Neuronal stem cell (in vitro differentiated cells): ENCODE measurements around the gene OR4X1.

Experiments
- DNase-seq: peaks from one replicate; pipeline ENCODE4 v3.0.0-alpha.2; 2013; ENCODE audit warnings: low spot score
- H2AFZ ChIP-seq: one replicate; pipeline ENCODE4 v1.6.1; 2013; ENCODE audit warnings: mild to moderate bottlenecking, low read length, inconsistent platforms
- H2AK5ac ChIP-seq: 2 replicates; pipeline ENCODE4 v1.6.1; 2013; ENCODE audit warnings: low read depth, mild to moderate bottlenecking, inconsistent platforms, low read length, moderate library complexity, mixed read lengths
- H2BK120ac ChIP-seq: 2 replicates; pipeline ENCODE4 v1.6.1; 2013; ENCODE audit warnings: low read depth, mild to moderate bottlenecking, inconsistent platforms, low read length, moderate library complexity, mixed read lengths
- H2BK12ac ChIP-seq: one replicate; pipeline ENCODE4 v1.6.1; 2013; ENCODE audit warnings: low read length, inconsistent platforms
- H2BK15ac ChIP-seq: 2 replicates; pipeline ENCODE4 v1.6.1; 2013; ENCODE audit warnings: mild to moderate bottlenecking, low read length, inconsistent platforms, mixed read lengths
- H2BK5ac ChIP-seq: one replicate; pipeline ENCODE4 v1.6.1; 2013; ENCODE audit warnings: inconsistent platforms, mild to moderate bottlenecking, low read length, moderate library complexity
- H3K14ac ChIP-seq: one replicate; pipeline ENCODE4 v1.6.1; 2013; ENCODE audit warnings: low read length, inconsistent platforms
- H3K18ac ChIP-seq: 2 replicates; pipeline ENCODE4 v1.6.1; 2013; ENCODE audit warnings: low read length, inconsistent platforms
- H3K23ac ChIP-seq: 2 replicates; pipeline ENCODE4 v1.6.1; 2013; ENCODE audit warnings: low read depth, mild to moderate bottlenecking, mixed read lengths, low read length, inconsistent platforms; ENCODE audit not compliant: poor library complexity
- H3K27ac ChIP-seq: replicated peaks from 3 replicates; pipeline ENCODE4 v1.5.1; 2013; ENCODE audit warnings: low read length, inconsistent platforms
- H3K27me3 ChIP-seq, 3 experiments: 2 replicates each; pipeline ENCODE4 v1.6.1; 2013; ENCODE audit warnings: low read length in 3 of 3, mild to moderate bottlenecking in 2 of 3, inconsistent platforms in 1 of 3, low read depth in 1 of 3, mixed read lengths in 1 of 3, moderate library complexity in 1 of 3; ENCODE audit not compliant: control insufficient read depth in 3 of 3, insufficient read depth in 3 of 3
- H3K36me3 ChIP-seq, 2 donors: replicated peaks in 1 of 2; 2 replicates each; pipeline ENCODE4 v1.6.1; 2013; ENCODE audit warnings: low read length in 2 of 2; ENCODE audit not compliant: control insufficient read depth in 2 of 2, insufficient read depth in 2 of 2
- H3K4ac ChIP-seq: 2 replicates; pipeline ENCODE4 v1.6.1; 2013; ENCODE audit warnings: inconsistent platforms, mild to moderate bottlenecking, low read length, moderate library complexity
- H3K4me1 ChIP-seq, 2 donors: 1 replicate in 1 of 2; 2 replicates in 1 of 2; pipeline ENCODE4 v1.6.1; 2013; ENCODE audit warnings: low read length in 2 of 2, low read depth in 1 of 2; ENCODE audit not compliant: control insufficient read depth in 2 of 2, insufficient read depth in 1 of 2
- H3K4me2 ChIP-seq: one replicate; pipeline ENCODE4 v1.6.1; 2013; ENCODE audit warnings: mild to moderate bottlenecking, low read length, inconsistent platforms; ENCODE audit not compliant: insufficient read depth, poor library complexity, severe bottlenecking
- H3K4me3 ChIP-seq, 2 donors: 2 replicates each; pipeline ENCODE4 v1.5.1; 2013; ENCODE audit warnings: low read length in 2 of 2, mild to moderate bottlenecking in 2 of 2, inconsistent platforms in 1 of 2, moderate library complexity in 1 of 2
- H3K79me1 ChIP-seq: one replicate; pipeline ENCODE4 v1.6.1; 2013; ENCODE audit warnings: low read depth, mild to moderate bottlenecking, inconsistent platforms, low read length, moderate library complexity
- H3K9ac ChIP-seq: one replicate; pipeline ENCODE4 v1.6.1; 2013; ENCODE audit warnings: mild to moderate bottlenecking, low read depth, low read length, inconsistent platforms; ENCODE audit not compliant: poor library complexity
- H3K9me3 ChIP-seq, 2 donors: replicated peaks in 1 of 2; 2 replicates each; pipeline versions ENCODE3 to v1.6.1; 2013; ENCODE audit warnings: low read length in 2 of 2, mild to moderate bottlenecking in 2 of 2, inconsistent platforms in 1 of 2, low read depth in 1 of 2, mixed read lengths in 1 of 2, moderate library complexity in 1 of 2; ENCODE audit not compliant: control insufficient read depth in 2 of 2, insufficient read depth in 1 of 2
- H4K8ac ChIP-seq: one replicate; pipeline ENCODE4 v1.6.1; 2013; ENCODE audit warnings: low read depth, mild to moderate bottlenecking, inconsistent platforms, low read length, moderate library complexity
- H4K91ac ChIP-seq: one replicate; pipeline ENCODE4 v1.6.1; 2013; ENCODE audit warnings: low read length, low read depth, mild to moderate bottlenecking, inconsistent platforms; ENCODE audit not compliant: poor library complexity
- WGBS, 2 donors: extraction: QIAGEN DNeasy Blood & Tissue Kit; methylation state at CpG; one replicate each; pipeline ENCODE4 v1.1.7; 2013; ENCODE audit warnings: missing lambda C conversion rate in 2 of 2, mixed read lengths in 1 of 2; ENCODE audit not compliant: insufficient read length in 2 of 2, insufficient replicate concordance in 1 of 2; ENCODE audit errors: extremely low coverage in 2 of 2; 5-methylcytosine and 5-hydroxymethylcytosine counted together

The OR4X1 gene

DNA sequence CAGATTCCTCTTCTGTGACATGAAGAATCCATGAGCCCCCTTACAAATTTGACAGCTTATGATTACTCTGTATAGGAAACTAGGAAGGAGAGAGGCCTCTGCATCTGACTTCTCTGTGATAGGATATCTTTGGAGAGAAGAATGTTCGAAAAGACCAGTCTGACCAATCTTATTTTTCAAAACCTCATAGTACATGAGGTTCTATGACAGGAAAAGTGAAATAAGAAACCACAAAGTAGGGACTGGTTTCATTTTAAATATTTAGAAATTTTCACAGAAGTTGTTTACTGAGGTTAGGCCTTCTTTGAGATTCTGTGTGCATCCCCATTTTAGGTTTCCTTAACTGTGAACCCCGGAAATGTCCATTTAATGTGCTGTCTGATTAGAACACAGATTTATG lies 2.1 kb upstream of the OR4X1 start:
- DNase-seq: no peak
- Histone ChIP-seq H3K4me2 (no peak overlapping the region), H3K27ac (no peak overlapping the region), H3K9me3 (peaks cover 0 to 13% of the 10 kb centered on the region in 2 donors), H2BK120ac (no peak overlapping the region), H3K4me3 (no peak overlapping the region), H3K18ac (no peak overlapping the region), H3K27me3 (no peaks in the 10 kb centered on the region), H3K9ac (no peak overlapping the region), H2AK5ac (no peak overlapping the region), H3K23ac (no peak overlapping the region), H4K8ac (no peak overlapping the region), H2BK5ac (no peak overlapping the region), H3K36me3 (no peaks in the 10 kb centered on the region), H2BK12ac (no peak overlapping the region), H3K4ac (no peak overlapping the region), H3K14ac (no peak overlapping the region), H2BK15ac (no peak overlapping the region), H4K91ac (no peak overlapping the region), H3K79me1 (no peaks in the 10 kb centered on the region), H3K4me1 (no peaks in the 10 kb centered on the region), H2AFZ (no peak overlapping the region)
- WGBS, 2 donors: no CpG with 5 or more reads among the region's 2 CpGs

DNA sequence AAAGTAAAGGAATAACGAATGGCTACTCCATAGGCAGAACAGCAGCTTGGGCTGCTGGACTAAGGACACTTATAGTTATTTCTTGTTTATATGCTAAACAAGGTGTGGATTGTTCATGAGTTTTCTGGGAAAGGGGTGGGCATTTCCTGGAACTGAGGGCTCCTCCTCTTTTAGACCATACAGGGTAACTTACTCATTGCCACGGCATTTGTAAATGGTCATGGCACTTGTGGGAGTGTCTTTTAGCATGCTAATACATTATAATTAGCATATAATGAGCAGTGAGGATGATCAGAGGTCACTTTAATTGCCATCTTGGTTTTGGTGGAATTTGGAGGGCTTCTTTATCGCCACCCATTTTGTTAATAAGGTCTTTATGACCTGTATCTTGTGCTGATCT lies 7.0 kb downstream of the OR4X1 start:
- Histone ChIP-seq H2BK15ac (no peak overlapping the region), H3K18ac (no peak overlapping the region), H2AFZ (no peak overlapping the region), H3K4me3 (no peak overlapping the region), H3K9ac (no peak overlapping the region), H3K23ac (no peak overlapping the region), H2AK5ac (no peak overlapping the region), H3K27ac (no peak overlapping the region), H3K9me3 (peaks cover 0 to 6% of the 10 kb centered on the region in 2 donors), H2BK120ac (no peak overlapping the region), H4K8ac (no peak overlapping the region), H3K36me3 (no peaks in the 10 kb centered on the region), H3K79me1 (no peaks in the 10 kb centered on the region), H4K91ac (no peak overlapping the region), H3K14ac (no peak overlapping the region), H3K4me1 (no peaks in the 10 kb centered on the region), H2BK5ac (no peak overlapping the region), H3K4ac (no peak overlapping the region), H3K4me2 (no peak overlapping the region), H2BK12ac (no peak overlapping the region), H3K27me3 (no peaks in the 10 kb centered on the region)
- DNase-seq: no peak
- no CpG with 5 or more reads among the region's 3 CpGs for WGBS, 2 donors

DNA sequence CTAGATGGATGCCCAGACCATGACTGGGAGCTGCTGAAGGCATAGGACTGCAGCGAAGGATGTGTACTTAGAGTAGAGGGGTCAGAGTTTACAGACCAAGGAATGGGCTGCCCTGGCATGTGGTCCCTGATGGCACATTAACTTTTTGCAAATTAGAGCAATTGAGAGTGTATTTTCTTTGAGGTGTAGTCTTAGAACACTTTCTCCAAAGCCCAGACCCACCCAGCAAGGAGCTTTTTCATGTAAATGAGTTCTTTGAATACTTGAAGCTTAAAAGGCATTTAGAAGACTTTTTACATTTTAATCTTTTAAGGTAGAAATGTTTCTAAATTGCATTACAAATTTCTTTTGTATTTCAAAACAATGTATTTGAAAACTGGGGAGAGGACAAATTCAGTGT lies 8.9 kb downstream of the OR4X1 start:
- no peak overlapping the region for H2BK120ac ChIP-seq
- H3K36me3 ChIP-seq: no peaks in the 10 kb centered on the region
- no peak overlapping the region for H2AK5ac ChIP-seq
- H2BK15ac ChIP-seq: no peak overlapping the region
- H3K27ac ChIP-seq: no peak overlapping the region
- no peak overlapping the region for H3K4me3 ChIP-seq
- no peak overlapping the region for H3K18ac ChIP-seq
- whole genome bisulfite sequencing, 2 donors: no CpG with 5 or more reads among the region's 1 CpG
- H3K9me3 ChIP-seq: peaks cover 0 to 6% of the 10 kb centered on the region in 2 donors
- no peak overlapping the region for H3K23ac ChIP-seq
- no peak overlapping the region for H3K9ac ChIP-seq
- no peak overlapping the region for H3K4ac ChIP-seq
- DNase-seq: no peak
- no peaks in the 10 kb centered on the region for H3K4me1 ChIP-seq
- H3K4me2 ChIP-seq: no peak overlapping the region
- H3K79me1 ChIP-seq: no peaks in the 10 kb centered on the region
- H4K8ac ChIP-seq: no peak overlapping the region
- H4K91ac ChIP-seq: no peak overlapping the region
- no peak overlapping the region for H2BK5ac ChIP-seq
- H3K14ac ChIP-seq: no peak overlapping the region
- H2BK12ac ChIP-seq: no peak overlapping the region
- H2AFZ ChIP-seq: no peak overlapping the region
- H3K27me3 ChIP-seq: no peaks in the 10 kb centered on the region

DNA sequence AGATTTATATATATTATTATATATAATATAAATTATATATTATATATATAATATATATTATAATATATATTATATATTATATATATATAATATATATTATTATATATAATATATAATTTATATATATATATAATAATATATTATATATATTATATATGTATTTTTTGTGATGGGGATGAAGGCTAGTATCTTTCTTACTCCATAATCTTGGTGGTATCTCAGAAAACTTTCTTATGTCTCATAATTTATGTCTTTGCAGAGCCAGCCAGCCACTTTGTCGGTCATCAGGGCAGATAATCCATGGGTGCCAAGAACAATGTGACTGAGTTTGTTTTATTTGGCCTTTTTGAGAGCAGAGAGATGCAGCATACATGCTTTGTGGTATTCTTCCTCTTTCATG lies 42.3 kb downstream of the OR4X1 start, which contains the start of gene OR4S1:
Gene OR4S1, plus strand, starts transcription at position 301 of the 400 bp plus-strand sequence. Its CDS starts 0 bp downstream, at position 301.
- Histone ChIP-seq H3K4me1 (no peaks in the 10 kb centered on the region), H3K4me3 (peak within 1 kb of the TSS in 1 of 2 donors; percentile 33), H3K79me1 (no peaks in the 10 kb centered on the region), H2BK12ac (no peak within 1 kb of the TSS), H3K4ac (no peak within 1 kb of the TSS), H3K18ac (no peak within 1 kb of the TSS), H2BK5ac (no peak within 1 kb of the TSS), H2BK15ac (no peak within 1 kb of the TSS), H3K14ac (no peak within 1 kb of the TSS), H2AFZ (no peak within 1 kb of the TSS), H3K9me3 (peaks cover 0 to 21% of the 10 kb centered on the region in 2 donors), H3K36me3 (peaks cover 0 to 1% of the 10 kb centered on the region in 2 donors), H4K8ac (no peak within 1 kb of the TSS), H3K9ac (no peak within 1 kb of the TSS), H3K23ac (no peak within 1 kb of the TSS), H4K91ac (no peak within 1 kb of the TSS), H2BK120ac (no peak within 1 kb of the TSS), H3K27me3 (peaks cover 0 to 2% (median 2%) of the 10 kb centered on the region in 3 experiments), H3K4me2 (no peak within 1 kb of the TSS), H2AK5ac (no peak within 1 kb of the TSS), H3K27ac (no peak within 1 kb of the TSS)
- DNase-seq: no peak
- no CpG with 5 or more reads among the region's 1 CpG for WGBS, 2 donors
